Hepatocyte (in vitro differentiated cells): Measurements from ENCODE around the gene CORO1C. TPM values are rescaled to one million over a fixed set of nuclear protein-coding genes. Genes with fewer than 3 reads are reported as not detected.

ENCODE experiments used
- DNase-seq: peaks from one replicate; pipeline ENCODE4 v3.0.0-alpha.2; 2016; ENCODE audit warnings: low spot score
- H2AFZ ChIP-seq: fragments of 200-600 bp; sonication (generic); 2 replicates; pipeline ENCODE4 v1.6.0; 2016; ENCODE audit warnings: antibody characterized with exemption, mild to moderate bottlenecking
- H3K27ac ChIP-seq: fragments of 200-600 bp; sonication (generic); 2 replicates; pipeline ENCODE4 v1.5.1; 2016; ENCODE audit warnings: mild to moderate bottlenecking
- H3K27me3 ChIP-seq: fragments of 200-600 bp; sonication (generic); 2 replicates; pipeline ENCODE4 v1.6.1; 2016
- H3K36me3 ChIP-seq: fragments of 200-600 bp; sonication (generic); replicated peaks from 2 replicates; pipeline ENCODE4 v1.5.1; 2016; ENCODE audit warnings: low read depth; ENCODE audit not compliant: insufficient read depth
- H3K4me1 ChIP-seq: fragments of 200-600 bp; sonication (generic); 2 replicates; pipeline ENCODE4 v1.5.1; 2016; ENCODE audit warnings: mild to moderate bottlenecking, moderate library complexity; ENCODE audit not compliant: insufficient read depth
- H3K4me2 ChIP-seq: fragments of 200-600 bp; sonication (generic); 2 replicates; pipeline ENCODE4 v1.6.0; 2016
- H3K4me3 ChIP-seq: fragments of 200-600 bp; sonication (generic); 2 replicates; pipeline ENCODE4 v1.5.1; 2016; ENCODE audit warnings: mild to moderate bottlenecking
- H3K79me2 ChIP-seq: fragments of 200-600 bp; sonication (generic); 2 replicates; pipeline ENCODE4 v1.6.0; 2017; ENCODE audit warnings: mild to moderate bottlenecking
- H3K9me2 ChIP-seq: fragments of 200-600 bp; sonication (generic); replicated peaks from 2 replicates; pipeline ENCODE4 v1.6.0; 2017; ENCODE audit warnings: mild to moderate bottlenecking; ENCODE audit not compliant: insufficient read depth
- H3K9me3 ChIP-seq: fragments of 200-600 bp; sonication (generic); 2 replicates; pipeline ENCODE4 v1.5.1; 2016; ENCODE audit warnings: low read depth, mild to moderate bottlenecking
- H4K20me1 ChIP-seq: fragments of 200-600 bp; sonication (generic); 2 replicates; pipeline ENCODE4 v1.6.0; 2016; ENCODE audit warnings: mild to moderate bottlenecking; ENCODE audit not compliant: insufficient read depth, poor library complexity, severe bottlenecking
- EZH2 ChIP-seq: fragments of 200-600 bp; sonication (generic); IDR thresholded peaks from 2 replicates; pipeline ENCODE4 v1.6.1; 2016; ENCODE audit warnings: antibody characterized with exemption, mild to moderate bottlenecking, borderline replicate concordance
- EZH2phosphoT487 ChIP-seq: fragments of 200-600 bp; sonication (generic); IDR thresholded peaks from one replicate; pipeline ENCODE4 v1.6.1; 2018; ENCODE audit warnings: antibody characterized with exemption, mild to moderate bottlenecking, low read depth, moderate library complexity; ENCODE audit not compliant: unreplicated experiment, severe bottlenecking
- WGBS: methylation state at CpG from one replicate; pipeline ENCODE4 v1.1.6; 2016; ENCODE audit warnings: low lambda C conversion rate; ENCODE audit errors: missing lambda C conversion rate; 5-methylcytosine and 5-hydroxymethylcytosine counted together
- polyA plus RNA-seq: library from polyadenylated mRNA; unstranded; fragments of >200 nt; fragmentation: Nextera tagmentation; extraction: Ambion mirVana; gene quantifications from 2 replicates; pipeline ENCODE4 v1.2.1, GENCODE V29; 2016
- total RNA-seq: library from RNA; depleted of rRNA; stranded (reverse); fragments of >200 nt; gene quantifications from 2 replicates; pipeline ENCODE4 v1.2.3, GENCODE V29; 2014
- TF ChIP-seq, protein P1 (sequence below): fragments of 200-600 bp; sonication (generic); IDR thresholded peaks from 2 replicates; pipeline ENCODE4 v1.5.1; 2016; ENCODE audit warnings: antibody characterized with exemption, mild to moderate bottlenecking; ENCODE audit not compliant: poor library complexity

Gene CORO1C
- total and polyA plus RNA-seq, 2 experiments from 2014 or later, result 110 to 137 TPM

DNA sequence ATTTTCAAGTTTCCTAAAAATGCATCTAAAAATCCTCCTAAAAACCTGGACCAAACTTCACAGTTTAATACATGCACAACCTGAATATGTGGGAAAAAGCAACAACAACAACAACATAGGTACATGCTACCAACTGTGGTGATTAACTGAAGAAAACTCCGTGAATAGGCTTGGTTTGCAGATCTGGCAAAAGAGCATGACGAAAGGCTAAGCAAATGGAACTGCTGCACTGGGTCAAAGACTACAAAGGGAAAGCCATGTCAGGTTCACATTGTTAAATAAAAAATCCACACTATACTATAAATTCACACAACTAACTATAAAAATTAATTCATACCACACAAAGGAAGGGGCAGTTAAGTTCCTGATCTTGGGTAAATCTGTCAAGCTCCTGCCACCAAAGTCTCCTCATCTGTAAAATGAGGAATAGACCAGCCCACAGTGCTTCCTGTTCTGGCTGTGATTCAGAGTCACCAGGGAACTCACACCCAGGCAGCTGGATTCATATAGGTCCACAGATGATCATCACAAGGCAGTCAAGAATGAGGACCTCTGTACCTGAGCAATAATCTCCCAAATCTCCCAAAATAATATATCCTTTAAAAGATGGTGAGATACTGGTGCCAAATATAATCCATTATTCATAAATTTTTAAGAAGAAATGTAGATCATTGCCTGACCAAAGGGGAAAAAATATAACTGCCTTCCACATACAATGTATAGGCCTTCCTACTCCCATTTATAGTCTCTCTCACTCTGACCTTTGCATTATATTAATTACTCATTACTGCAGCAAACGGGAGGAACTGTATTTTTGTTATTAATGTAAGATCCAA, 7.0 kb downstream of the CORO1C start:
- Histone ChIP-seq H3K27ac (peak overlapping the region; percentile 15), H2AFZ (no peak overlapping the region), H3K4me2 (no peak overlapping the region), H3K27me3 (no peaks in the 10 kb centered on the region), H3K36me3 (no peaks in the 10 kb centered on the region), H3K79me2 (peaks cover 100% of the 10 kb centered on the region), H3K4me3 (no peak overlapping the region), H3K9me2 (no peaks in the 10 kb centered on the region), H3K4me1 (peaks cover 39% of the 10 kb centered on the region), H4K20me1 (peaks cover 81% of the 10 kb centered on the region), H3K9me3 (no peaks in the 10 kb centered on the region)
- DNase-seq, result no peak
- no peak for TF ChIP-seq EZH2
- 74% methylated on average over 3 of the region's 3 CpGs for WGBS

- 63% methylated on average over 5 of the region's 5 CpGs for WGBS
- Histone ChIP-seq H4K20me1 (peaks cover 81% of the 10 kb centered on the region), H3K9me3 (no peaks in the 10 kb centered on the region), H3K27ac (peak overlapping the region; percentile 47), H3K4me1 (peaks cover 29% of the 10 kb centered on the region), H3K36me3 (no peaks in the 10 kb centered on the region), H3K4me2 (peak overlapping the region; percentile 0), H3K4me3 (no peak overlapping the region), H3K27me3 (no peaks in the 10 kb centered on the region), H3K79me2 (peaks cover 100% of the 10 kb centered on the region), H3K9me2 (no peaks in the 10 kb centered on the region), H2AFZ (no peak overlapping the region)
- TF ChIP-seq, protein P1, sequence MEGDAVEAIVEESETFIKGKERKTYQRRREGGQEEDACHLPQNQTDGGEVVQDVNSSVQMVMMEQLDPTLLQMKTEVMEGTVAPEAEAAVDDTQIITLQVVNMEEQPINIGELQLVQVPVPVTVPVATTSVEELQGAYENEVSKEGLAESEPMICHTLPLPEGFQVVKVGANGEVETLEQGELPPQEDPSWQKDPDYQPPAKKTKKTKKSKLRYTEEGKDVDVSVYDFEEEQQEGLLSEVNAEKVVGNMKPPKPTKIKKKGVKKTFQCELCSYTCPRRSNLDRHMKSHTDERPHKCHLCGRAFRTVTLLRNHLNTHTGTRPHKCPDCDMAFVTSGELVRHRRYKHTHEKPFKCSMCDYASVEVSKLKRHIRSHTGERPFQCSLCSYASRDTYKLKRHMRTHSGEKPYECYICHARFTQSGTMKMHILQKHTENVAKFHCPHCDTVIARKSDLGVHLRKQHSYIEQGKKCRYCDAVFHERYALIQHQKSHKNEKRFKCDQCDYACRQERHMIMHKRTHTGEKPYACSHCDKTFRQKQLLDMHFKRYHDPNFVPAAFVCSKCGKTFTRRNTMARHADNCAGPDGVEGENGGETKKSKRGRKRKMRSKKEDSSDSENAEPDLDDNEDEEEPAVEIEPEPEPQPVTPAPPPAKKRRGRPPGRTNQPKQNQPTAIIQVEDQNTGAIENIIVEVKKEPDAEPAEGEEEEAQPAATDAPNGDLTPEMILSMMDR, result no peak
- no peak for TF ChIP-seq EZH2
- no peak for TF ChIP-seq EZH2phosphoT487
- DNase-seq, result no peak
These were observed 8.1 kb downstream of the CORO1C start for GRCh38 chr12:108722992-108723766.

DNA sequence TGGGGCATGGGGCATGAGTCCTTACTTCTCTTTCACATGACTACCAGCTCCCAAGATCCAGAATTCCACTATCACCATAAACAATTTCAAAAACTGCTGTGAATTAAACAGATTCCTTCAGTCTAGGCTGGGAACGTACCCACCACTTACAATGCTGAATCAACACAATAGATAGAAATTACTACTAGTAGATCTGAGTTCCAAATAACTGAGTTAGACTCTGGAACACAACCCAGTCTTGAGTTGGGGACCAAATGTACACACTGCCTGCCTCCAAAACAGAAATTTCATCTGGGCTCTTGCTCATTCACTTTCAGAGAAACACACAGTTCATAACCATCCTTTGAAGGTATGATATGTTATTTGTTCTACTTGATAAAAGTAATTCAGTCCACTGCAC, 8.9 kb downstream of the CORO1C start:
- no peak overlapping the region for H2AFZ ChIP-seq
- H4K20me1 ChIP-seq, result peaks cover 73% of the 10 kb centered on the region
- H3K4me2 ChIP-seq, result peak overlapping the region; percentile 0
- TF ChIP-seq EZH2phosphoT487, result no peak
- TF ChIP-seq EZH2, result no peak
- TF ChIP-seq, protein P1, result no peak
- peak overlapping the region; percentile 46 for H3K27ac ChIP-seq
- H3K36me3 ChIP-seq, result no peaks in the 10 kb centered on the region
- peaks cover 28% of the 10 kb centered on the region for H3K4me1 ChIP-seq
- no peaks in the 10 kb centered on the region for H3K9me3 ChIP-seq
- peaks cover 100% of the 10 kb centered on the region for H3K79me2 ChIP-seq
- DNase-seq, result no peak
- H3K4me3 ChIP-seq, result no peak overlapping the region
- no peaks in the 10 kb centered on the region for H3K27me3 ChIP-seq
- WGBS, result 88% methylated on average over 1 of the region's 1 CpG
- no peaks in the 10 kb centered on the region for H3K9me2 ChIP-seq

DNA sequence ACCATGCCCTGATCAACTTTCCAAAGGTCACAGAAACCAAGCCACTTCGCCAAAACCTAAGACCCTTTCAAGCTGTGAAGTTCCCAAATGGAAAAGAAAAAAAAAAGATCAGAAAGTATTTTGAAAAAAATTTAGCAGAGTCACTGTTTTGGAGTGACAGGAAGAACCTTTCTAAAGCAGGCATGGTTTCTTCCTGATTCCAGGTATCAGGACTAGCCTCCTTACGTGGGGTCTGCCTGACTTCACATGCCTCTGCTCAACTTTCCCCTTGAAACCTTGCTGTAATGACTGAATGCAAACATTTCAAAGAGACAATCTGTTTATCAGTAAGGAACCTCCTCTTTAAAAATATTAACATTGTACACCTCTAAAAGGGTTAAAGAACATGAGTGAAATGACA, 9.5 kb downstream of the CORO1C start:
- TF ChIP-seq, protein P1, result no peak
- TF ChIP-seq EZH2phosphoT487 (no peak), EZH2 (no peak)
- no peaks in the 10 kb centered on the region for H3K9me2 ChIP-seq
- whole genome bisulfite sequencing, result 88% methylated on average over 2 of the region's 2 CpGs
- peaks cover 28% of the 10 kb centered on the region for H3K4me1 ChIP-seq
- H2AFZ ChIP-seq, result no peak overlapping the region
- H3K4me2 ChIP-seq, result no peak overlapping the region
- H3K36me3 ChIP-seq, result no peaks in the 10 kb centered on the region
- DNase-seq, result no peak
- H3K4me3 ChIP-seq, result no peak overlapping the region
- no peaks in the 10 kb centered on the region for H3K9me3 ChIP-seq
- peak overlapping the region; percentile 3 for H3K27ac ChIP-seq
- H4K20me1 ChIP-seq, result peaks cover 72% of the 10 kb centered on the region
- H3K27me3 ChIP-seq, result no peaks in the 10 kb centered on the region
- peaks cover 100% of the 10 kb centered on the region for H3K79me2 ChIP-seq
